HG02623 (cell line): ENCODE measurements around the gene OSBPL5.

Experiments
- ATAC-seq: cut with Tn5 transposase; IDR thresholded peaks from one replicate; pipeline ENCODE4 v1.9.1; 2021; ENCODE audit warnings: moderate library complexity; ENCODE audit not compliant: unreplicated experiment

The OSBPL5 gene, protein sequence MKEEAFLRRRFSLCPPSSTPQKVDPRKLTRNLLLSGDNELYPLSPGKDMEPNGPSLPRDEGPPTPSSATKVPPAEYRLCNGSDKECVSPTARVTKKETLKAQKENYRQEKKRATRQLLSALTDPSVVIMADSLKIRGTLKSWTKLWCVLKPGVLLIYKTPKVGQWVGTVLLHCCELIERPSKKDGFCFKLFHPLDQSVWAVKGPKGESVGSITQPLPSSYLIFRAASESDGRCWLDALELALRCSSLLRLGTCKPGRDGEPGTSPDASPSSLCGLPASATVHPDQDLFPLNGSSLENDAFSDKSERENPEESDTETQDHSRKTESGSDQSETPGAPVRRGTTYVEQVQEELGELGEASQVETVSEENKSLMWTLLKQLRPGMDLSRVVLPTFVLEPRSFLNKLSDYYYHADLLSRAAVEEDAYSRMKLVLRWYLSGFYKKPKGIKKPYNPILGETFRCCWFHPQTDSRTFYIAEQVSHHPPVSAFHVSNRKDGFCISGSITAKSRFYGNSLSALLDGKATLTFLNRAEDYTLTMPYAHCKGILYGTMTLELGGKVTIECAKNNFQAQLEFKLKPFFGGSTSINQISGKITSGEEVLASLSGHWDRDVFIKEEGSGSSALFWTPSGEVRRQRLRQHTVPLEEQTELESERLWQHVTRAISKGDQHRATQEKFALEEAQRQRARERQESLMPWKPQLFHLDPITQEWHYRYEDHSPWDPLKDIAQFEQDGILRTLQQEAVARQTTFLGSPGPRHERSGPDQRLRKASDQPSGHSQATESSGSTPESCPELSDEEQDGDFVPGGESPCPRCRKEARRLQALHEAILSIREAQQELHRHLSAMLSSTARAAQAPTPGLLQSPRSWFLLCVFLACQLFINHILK

DNA sequence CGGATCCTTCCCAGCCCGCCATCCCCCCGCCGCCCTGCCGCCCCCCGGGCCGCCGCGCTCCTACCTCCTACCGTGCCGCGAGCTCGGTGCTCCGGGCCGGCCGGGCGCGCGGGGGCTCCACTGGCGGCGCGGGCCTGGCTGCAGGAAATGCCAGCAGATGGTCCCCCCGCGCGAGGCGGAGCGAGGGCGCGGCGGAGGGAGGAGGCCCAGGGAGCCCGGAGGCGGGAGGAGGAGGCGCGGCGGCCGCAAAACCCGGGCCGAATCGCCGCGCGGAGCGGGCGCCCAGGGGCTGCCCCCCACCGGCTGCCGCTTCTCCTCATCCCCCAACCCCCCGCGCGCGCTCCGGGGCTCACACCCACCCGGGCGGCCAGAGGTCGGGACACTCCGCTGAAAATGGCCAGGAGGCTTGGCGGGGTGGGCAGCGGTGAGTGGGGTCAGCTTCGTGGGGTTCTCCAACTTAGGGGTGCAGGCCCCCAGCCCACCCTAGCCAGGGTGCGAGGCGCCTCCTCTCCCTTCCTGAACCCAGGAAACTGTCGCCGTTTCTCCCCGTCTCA, at the start of gene OSBPL5:
OSBPL5 (minus strand) TSS at position 159 of the 554 bp plus-strand sequence. CDS start 36,162 bp downstream, outside the sequence.
- no peak for ATAC-seq

DNA sequence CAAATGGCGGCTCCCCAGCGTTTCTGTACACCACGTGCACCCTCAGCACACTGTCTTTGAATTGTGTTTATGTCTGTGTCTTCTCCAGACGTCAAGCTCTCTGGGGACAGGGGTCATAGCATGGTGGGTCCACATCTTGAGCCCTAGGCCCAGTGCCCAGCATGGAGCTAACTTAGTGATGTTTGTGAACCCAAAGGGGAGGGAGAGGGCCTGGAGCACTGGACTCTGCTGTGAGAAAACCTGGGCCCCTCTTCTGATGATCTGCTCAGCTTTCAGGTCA, 49.2 kb upstream of the OSBPL5 start:
- no peak for ATAC-seq

DNA sequence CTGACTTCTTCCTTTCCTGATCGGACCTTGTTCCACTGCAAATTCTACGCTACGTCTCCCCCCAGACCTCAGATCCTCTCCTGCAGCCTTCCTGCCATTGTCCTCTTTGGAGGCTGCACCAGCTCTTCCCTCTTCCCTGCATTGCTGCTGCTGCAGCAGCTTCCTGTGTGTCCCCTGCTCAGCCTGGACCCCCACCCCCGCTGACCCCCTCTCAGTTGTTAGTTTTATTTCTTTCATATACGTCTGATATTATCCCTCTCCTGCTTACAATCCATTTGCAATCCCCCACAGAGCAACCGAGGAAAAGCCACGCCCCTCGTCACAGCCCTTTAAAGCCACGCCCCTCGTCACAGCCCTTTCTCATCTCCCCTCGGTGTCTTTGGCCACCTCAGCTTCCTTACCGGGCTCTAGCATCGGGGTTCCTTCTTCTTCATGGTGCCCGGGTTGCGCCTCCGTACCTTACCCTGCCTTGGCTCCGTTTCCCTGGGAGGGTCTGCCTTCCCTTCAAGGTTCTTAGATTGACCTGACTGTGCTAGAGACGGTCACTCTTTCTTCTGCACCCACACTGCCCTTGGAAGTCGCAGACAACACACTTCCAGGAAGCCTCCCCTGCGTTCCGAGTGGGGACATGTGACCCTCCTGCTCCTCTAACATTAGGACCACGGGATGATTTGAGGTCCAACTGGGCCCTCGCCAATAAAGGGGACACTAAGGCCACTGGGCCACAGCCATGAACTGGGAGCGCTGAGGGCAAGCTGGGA, 48.7 kb upstream of the OSBPL5 start:
- no peak for ATAC-seq

DNA sequence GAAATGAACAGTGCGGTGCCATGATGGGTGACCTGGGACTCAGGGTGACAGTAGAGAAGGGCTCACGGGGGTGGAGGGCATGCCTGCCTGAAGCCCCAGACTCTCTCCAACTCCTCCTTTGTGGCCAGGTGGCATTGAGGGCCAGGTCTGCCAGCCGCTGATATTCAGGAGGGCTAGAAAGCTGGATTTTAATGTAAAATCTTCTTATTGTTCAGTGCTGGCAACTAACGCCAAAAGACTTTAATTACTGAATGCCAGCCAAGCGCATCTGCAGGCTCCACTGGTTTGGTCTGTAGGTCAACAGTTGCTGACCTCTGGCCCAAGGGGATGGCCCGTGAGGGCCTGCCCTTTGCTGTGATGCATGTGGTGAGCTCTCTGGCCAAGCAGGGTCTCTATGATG, 43.2 kb upstream of the OSBPL5 start:
- ATAC-seq: no peak

DNA sequence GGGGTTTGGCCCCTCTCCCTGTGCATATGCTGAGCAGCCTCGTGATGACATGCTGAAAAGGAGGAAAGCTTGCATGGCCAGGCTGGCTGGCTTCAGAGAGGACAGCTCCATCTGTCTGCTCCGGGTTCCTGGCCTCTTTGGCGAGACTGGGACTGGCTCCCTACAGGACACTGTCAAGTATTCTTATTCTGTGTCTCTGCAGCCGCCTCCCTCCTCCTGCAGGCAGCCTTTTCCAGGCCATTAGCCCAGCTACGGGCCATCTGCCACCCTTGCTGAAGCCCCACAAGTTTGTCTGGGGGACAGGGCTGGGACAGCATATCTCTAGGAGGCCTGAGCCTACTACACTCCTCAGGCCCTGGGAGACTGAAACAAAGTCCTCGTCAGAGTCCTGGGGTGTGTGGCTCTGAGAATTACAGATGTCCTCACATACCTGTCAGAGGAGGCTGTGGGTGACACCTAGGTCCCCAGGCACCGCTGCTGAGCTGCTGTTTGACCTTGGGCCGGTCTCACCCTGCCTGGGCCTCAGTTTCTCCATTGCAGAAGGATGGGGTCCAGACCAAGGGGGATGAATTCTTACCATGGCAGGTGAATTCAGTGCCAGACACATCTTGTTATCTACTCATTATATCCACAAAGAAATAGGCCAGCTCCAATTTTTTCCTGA, 42.5 kb upstream of the OSBPL5 start:
- ATAC-seq: no peak

DNA sequence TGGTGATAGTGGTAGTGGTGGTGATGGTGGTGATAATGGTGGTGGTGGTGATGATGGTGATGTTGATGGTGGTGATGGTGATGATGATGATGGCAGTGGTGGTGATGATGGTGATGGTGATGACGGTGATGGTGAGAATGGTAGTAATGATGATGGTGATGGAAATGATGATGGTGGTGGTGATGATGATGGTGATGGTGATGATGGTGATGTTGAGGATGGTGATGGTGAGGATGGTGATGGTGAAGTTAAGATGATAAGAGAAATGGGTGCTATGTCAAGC, 41.8 kb upstream of the OSBPL5 start:
- no peak for ATAC-seq

DNA sequence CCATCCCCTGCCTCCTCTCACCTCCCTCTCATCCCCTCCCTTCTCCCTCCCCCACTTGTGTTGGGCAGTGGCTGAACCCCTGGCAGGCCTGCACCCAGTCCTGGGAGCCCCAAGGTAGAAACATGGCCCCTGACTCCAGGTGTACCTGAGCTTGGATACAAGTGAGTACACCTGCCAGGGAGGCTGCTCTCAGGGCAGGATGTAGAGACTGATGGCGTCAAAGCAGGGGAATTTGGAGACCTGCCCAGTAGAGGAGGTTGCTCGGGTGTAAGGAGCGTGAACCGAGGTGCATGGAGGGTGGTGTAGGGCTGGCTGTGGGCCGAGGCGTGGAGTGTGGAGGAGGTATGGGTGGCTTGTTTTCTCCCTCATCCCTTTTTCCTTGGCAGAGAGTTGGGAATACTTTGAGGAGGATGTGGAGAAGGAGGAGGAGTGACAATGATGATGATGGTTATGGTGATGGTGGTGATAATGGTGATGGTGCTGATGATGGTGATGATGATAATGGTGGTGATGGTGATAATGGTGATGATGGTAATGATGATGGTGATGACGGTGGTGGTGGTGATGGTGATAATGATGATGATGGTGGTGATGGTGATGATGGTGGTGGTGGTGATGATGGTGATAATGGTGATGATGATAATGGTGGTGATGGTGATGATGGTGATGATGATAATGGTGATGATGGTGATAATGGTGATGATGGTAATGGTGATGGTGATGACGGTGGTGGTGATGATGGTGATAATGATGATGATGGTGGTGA, 41.2 kb upstream of the OSBPL5 start:
- ATAC-seq: no peak

DNA sequence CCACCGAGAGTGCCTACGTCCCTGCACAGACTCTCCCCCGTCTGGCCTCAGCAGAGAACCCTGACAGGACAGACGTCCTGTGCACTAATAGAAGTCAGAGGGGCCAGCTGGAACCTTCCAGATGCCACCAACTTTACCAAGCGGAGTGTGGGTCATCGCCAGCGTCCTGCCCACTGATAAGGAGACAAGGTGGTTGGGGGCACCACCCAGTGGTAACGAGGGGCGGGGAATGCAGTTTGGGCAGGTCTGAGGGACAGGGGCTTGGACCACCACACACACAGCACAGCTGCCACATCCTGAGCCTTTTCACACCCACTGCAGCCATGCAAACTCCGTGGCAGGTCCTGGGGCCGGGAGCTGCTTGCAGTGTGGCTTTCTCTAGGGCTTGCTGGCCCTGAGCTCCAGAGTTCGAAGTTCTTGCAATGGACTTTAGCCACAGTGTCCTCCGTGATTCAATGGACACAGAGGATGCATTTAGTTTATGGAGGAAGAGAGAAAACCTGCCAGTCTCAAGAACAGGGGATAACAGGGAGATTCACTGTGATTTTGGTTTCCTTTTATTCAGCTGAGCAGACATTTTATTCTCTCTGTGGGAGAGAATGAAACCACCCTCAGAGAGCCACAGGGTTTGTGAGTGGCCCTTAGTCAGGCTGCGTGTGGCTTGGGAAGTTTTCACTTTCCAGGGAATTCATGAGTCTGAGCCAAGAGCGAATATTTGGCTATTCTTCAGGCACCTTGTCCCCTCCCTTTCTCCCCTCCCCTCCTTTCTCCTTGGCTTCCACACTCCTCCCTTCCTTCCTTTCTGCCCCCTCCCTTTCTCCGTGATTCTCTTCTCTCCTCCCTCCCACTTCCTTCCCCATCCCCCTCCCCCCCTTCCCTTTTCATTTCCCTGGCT, 40.4 kb upstream of the OSBPL5 start:
- no peak for ATAC-seq

DNA sequence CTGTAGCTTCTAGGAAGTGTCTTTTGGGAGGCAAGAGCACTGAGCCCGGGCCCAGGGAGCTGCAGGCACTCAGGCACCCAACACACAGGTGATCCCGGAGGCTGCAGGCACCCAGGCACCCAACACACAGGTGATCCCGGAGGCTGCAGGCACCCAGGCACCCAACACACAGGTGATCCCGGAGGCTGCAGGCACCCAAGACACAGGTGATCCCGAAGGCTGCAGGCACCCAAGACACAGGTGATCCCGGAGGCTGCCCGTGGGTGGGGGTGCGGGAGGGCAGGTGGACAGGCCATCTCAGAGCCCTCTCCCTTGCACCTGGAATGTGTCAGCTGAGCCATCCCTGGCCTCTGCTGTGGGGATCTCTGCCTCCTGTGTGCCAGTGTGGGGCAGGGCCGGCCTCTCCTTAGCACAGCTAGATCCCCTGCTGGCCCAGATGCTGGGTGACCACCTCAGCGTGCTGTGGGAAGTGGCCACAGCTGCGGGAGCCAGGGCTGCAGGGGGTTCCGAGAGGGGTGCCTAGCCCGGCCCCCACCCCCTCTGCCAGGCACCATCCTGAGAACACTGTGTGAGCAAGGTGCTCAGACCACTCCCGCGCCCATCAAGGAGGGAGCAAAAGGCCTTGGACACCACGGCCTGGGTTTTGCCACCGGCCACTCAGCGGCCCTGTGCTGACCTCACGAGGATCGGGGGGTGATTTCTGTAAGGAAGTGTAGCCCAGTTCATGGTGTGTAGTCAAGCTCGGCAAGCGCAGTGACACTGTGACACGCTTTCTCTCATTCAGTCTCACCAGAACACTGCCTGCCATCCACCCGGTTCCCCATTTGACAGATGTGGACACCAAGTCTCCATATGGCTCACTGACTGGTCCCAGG, 39.3 kb upstream of the OSBPL5 start:
- ATAC-seq: no peak

DNA sequence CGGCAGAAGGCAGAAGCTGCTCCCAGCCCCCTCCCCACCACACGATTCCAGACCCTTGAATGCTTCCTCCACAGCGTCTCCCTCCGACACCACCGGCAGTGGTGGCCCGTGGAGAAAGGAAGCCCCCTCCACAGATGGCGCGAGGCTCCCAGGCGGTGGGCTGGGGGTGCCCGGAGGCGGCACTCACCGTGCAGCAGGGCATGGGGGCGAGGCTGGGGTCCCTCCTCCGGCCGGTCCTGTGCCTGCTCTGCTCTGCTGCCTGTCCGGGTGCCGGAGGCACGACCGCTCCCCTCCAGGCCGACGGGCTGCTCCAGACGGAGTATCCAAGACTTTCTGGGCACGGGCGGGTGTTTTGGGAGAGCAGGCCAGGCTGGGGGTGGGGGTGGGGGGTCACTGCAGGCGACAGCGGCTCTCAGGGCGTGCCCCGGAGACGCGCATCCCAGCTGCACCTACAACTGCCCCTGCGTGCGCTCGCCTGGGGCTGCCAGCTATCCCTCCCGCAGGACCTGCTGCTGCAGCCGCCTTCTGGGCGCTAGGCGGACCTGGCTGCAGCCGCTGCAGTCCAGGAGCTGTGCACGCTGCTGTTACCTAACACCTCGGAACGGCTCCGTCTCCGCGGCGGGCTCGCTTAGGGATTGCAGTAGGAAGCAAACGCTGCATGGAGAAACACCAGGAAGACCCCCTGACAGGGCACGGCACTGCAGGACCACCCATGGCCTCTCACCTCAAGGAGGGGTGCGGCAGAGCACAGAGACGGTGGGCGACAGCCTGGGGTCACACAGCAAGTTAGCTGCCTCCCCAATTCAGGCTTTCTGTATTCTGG, 38.3 kb upstream of the OSBPL5 start:
- ATAC-seq: no peak

DNA sequence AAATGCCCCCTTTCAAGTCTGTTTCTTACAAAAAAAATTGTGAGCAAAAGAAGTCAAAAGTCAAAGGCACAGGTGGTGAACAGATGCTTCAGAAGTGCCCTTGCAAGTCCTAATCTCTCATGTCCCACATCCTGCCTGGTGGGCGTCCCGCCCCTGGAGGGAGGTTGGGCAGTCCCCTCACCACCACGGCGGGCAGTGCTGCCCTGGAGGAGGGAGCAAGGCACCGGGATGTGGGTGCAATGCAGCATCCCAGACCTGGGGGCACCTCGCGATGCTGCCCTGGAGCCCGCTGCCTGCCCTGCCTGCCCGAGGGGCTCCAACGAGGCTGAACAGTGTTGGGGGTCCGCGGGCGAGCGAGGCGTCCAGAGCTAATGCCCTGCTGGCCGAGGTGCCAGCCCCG, 37.6 kb upstream of the OSBPL5 start:
- ATAC-seq: no peak

DNA sequence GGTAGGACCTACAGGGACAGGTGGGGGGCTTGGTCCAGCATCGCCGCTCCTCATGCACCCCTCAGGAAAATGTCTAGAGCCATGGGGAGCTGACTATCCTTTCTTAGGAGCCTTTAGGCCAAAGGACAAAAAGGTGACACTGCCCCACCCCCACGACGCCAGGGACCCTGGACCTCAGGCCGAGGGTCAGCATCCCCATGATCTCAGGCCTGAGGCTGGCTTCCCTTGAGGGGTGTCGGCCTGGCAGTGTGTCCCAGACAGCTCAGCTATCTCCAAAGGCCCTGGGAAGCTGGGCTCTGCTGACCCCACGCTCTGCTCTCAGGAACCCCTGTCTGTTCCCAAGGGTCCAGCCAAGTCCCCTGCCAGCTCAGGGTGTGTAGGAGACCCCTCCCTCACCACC, 37.2 kb upstream of the OSBPL5 start:
- ATAC-seq: no peak

DNA sequence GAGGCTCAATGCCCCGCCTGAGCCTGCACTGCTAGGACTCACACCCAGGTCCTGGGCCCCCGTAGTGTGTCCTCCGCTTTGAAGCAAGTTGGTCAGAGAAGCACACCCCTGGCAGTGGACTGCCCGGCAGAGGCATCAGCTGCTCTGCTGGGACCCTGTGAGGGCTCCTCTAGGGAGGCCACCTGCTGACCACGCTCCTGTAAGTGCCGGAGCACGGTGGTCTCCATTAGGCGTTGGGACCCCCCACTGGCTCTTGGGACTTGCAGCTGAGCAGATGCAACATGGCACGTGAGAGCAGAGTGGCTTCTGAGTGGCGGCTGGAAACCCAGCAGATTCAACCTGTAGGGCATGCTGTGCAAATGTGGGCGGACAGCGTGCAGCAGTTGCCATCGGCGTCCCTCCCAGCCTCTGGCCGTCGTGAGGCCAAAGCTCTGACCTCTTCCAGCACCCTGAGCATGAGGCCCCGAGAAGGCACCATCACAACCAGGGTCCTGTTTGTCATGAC, 36.6 kb upstream of the OSBPL5 start:
- ATAC-seq: no peak

DNA sequence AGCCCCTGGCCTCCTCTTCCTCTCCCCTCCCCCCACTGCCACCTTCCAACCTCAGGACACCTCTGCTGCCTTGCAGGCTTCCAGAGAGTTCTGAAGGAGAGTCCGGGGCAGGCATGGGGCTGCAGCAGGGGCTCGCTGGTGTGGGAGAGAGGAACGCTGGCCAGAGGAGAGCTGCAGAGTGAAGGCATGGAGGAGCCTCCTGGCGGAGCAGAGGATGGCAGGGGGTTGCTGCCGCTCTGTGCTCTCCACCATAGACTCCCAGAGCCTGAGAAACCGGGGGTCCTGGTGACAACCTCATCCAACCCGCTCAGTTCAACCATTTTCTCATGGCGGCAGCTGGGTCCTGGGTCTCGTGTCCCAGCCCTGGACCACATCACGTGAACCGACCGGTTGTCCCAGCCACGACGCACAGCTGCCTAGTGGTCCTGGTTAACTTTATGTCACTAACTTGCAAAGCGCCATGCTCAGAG, 36.0 kb upstream of the OSBPL5 start:
- ATAC-seq: no peak

DNA sequence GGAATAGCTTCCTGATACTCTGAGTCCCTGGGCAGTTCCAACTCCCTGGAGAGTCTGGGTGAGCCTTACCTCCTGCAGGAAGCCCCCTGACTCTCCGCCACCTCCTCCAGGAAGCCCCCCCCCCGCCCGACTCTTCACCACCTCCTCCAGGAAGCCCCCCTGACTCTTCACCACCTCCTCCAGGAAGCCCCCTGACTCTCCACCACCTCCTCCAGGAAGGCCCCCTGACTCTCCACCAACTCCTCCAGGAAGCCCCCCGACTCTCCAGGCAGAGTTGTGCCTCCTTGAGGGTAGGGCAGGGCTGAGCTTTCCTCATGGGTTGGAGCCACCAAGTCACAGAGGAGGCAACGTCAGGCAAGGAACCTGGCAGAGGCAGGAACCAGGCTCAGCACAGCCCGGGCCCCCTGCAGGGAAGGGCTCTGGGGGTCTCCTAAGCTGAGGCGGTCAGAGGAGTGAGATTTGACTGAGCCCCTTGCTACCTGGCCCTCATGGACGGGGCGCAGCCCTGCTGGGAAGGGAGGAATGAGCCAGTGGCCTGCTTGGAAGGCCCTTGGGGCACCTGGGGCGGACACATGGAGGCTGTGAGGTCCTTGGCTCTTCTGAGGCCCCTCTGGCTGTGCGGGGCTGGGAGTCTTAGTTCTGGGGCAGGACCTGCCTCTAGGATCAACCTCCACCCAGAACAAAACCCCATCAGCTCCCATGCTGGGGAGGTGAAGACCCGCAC, 35.4 kb upstream of the OSBPL5 start:
- no peak for ATAC-seq

DNA sequence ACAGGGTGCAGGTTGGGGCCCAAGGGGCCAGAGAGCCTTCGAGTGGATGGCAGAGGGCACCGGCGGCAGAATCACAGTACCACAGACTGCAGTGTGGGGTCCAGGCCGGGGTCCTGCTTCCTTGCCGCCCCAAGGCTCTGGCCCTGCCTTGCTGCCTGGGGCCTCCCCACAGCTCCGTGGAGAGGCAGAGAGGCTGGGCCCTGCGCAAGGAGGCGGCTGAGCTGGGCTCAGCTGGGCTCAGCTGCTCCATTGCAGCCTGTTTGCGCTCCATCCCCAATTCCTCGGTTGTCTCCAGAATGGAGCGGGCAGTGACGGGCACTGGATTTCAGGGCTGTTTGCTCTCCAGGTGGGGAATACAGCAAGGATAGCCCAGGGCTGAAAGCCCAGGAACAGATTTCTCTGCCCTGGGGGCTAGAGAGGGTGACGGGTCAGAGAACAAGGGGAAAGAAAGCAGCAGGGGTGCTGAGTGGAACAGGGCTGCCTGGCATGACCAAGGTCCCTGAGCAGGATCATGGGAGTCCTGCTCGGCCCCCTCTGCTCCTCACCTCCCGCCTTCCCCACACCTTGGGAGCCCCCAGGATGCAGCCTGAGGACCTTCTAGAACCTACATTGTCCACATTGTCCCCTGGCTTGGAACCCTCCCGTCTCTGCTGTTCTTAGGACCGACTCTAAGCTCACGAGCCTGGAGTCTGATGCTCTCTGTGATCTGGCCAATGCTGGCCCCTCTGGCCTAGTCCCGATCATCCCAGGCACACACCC, 34.6 kb upstream of the OSBPL5 start:
- no peak for ATAC-seq
